NCI-H526 treated with DMSO at 0.1 percent for 48 hours (cell line): Measurements from ENCODE around the gene AHR.
"Not testable (repeated sequence)": the region's sequence is repeated elsewhere in the genome, so short reads cannot be mapped to it uniquely, and the experiment has no call there.

Experiments used
- DNase-seq: peaks from one replicate; lab custom pipeline; 2025; lab: John Stamatoyannopoulos, UW

AHR gene

GRCh38 chr7:17380736-17381662, 82.5 kb downstream of the AHR start:
- DNase-seq = no peak

GRCh38 chr7:17382408-17383354, 84.2 kb downstream of the AHR start:
- DNase-seq = not testable (repeated sequence)

DNA sequence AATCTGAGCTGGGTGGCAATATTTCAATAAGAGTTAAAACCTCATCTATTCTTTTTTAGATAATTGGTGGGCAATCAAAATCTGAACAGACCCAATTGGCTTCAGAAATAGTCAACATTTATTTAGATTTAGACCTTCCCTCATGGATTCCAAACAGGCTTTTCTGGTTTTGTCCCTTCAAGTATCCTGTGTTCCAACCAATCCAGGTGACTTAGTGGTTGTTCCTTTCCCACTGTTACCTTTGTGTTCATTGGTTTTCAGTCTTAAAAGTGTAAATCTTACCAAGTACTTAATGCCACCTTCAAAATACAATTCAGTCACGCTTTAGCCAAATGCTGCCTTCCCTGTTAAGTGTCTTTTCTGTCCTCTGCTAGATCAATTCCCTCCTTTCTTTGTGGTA, 85.9 kb downstream of the AHR start:
- no peak for DNase-seq

GRCh38 chr7:17385612-17386011, 87.2 kb downstream of the AHR start:
- DNase-seq = no peak

DNA sequence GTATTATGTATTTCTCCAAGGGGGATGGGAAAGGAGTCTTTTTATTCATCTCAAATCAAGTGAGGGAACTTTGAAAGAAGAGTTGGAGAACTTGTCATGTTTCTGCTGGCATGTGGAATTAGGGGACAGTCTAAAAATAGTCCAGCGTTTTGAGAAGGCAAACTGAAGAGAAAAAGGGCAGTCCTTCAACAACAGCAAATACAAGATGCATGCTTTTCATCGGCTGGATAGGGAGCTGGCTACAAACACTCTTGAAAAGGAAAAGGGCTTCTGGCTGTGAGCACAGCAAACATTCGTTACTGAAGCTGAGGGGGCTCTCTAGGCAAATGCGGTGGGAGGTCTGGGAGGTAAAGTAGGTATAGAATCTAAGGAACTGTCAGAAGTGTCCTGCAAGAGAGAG, 91.9 kb downstream of the AHR start:
- no peak for DNase-seq

DNA sequence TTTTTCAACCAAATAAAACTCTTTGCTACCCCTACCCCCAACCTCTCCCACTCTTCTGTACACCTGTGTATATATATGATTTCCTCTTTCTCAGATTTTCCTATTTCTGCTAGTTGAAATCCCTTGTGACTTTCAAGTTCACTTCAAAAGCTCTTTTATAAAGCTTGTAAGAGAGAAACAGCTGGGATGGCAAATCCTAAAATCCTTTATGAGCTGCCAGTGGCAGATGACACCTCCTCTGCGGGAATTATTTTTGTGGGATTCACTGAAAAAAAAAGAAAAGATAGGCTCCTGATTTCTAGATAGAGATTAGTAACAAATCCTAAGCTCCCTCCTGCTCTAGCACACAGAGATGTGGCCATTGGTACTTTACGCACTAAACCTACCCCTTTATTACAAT, 92.9 kb downstream of the AHR start:
- DNase-seq = no peak

DNA sequence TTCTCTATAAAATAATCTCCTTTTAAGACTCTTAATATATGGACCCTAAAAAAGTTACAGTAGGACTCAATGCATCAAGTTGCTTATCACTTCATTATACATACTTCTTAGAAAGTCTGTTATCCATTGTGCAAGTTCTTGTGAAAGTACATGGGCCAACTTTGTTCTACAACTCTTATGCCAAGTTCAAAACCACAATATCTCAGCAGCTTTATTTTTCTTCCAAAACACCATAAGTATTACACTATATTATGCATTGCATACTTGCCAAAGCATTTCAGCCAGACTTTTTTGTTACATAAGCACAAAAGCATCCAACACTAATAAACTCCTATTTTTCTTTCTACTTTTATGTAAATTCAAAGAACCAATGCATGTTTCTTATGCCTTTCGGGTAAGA, 94.4 kb downstream of the AHR start:
- DNase-seq = no peak

DNA sequence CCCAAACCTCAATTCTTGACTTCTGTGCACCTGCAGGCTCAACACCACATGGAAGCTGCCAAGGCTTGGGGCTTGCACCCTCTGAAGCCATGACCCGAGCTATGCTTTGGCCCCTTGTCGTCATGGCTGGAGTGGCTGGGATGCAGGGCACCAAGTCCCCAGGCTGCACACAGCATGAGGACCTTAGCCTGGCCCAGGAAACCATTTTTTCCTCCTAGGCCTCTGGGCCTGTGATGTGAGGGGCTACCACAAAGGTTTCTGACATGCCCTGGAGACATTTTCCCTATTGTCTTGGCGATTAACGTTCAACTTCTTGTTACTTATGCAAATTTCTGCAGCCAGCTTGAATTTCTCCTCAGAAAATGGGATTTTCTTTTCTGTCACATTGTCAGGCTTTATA, 96.1 kb downstream of the AHR start:
- not testable (repeated sequence) for DNase-seq
